Activated CD4-positive, alpha-beta T cell treated with anti-CD3 and anti-CD28 coated beads for 24 hours (primary cell): ENCODE results near the gene GPR25.

Experiments used
- DNase-seq, 2 donors: peaks; one replicate each; pipeline ENCODE4 v3.0.0-alpha.2; 2020; ENCODE audit warnings: low read depth in 2 of 2

Gene GPR25

DNA sequence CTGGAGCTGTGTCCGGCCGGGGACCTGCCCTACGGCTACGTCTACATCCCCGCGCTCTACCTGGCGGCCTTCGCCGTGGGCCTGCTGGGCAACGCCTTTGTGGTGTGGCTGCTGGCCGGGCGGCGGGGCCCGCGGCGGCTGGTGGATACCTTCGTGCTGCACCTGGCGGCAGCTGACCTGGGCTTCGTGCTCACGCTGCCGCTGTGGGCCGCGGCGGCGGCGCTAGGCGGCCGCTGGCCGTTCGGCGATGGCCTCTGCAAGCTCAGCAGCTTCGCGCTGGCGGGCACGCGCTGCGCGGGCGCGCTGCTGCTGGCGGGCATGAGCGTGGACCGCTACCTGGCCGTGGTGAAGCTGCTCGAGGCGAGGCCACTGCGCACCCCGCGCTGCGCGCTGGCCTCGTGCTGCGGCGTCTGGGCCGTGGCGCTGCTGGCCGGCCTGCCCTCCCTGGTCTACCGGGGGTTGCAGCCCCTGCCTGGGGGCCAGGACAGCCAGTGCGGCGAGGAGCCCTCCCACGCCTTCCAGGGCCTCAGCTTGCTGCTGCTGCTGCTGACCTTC, 412 bp downstream of the GPR25 start:
- DNase-seq = no peak

DNA sequence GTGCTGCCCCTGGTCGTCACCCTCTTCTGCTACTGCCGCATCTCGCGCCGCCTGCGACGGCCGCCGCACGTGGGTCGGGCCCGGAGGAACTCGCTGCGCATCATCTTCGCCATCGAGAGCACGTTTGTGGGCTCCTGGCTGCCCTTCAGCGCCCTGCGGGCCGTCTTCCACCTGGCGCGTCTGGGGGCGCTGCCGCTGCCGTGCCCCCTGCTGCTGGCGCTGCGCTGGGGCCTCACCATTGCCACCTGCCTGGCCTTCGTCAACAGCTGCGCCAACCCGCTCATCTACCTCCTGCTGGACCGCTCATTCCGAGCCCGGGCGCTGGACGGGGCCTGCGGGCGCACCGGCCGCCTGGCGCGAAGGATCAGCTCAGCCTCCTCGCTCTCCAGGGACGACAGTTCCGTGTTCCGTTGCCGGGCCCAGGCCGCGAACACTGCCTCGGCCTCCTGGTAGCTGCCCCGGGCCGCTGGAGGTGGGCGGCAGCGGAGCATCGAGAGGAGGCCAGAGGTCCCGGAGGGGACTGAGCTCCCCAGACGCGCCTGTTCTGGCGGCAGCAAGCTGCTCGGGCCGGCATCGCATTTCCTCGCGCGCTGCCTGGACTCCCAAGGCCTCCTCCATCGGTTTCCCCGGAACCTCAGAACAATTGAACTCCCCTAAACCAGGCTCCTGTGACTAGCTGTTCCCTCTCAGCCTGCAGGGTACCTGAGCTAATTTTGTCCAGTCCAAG, 1.1 kb downstream of the GPR25 start:
- DNase-seq = no peak

DNA sequence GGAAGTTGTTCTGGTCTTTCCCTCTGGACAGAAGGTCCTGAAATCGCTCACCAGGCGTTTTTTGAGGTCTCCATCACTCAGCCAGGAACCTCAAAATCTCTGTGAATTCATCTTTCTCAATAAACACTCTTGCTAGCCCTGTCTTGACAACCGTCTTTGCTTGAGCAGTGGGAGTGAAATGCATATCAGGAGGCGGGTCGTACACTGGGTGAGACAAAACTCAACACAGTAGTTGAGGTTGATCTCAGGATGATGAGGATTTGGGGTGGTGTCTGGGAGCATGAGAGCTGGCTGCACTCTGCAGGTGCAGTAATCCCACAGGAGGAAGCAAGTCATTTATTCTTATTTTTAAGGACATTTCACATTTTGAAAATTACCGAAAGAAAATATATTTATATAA, 1.9 kb downstream of the GPR25 start:
- no peak for DNase-seq

- DNase-seq = no peak
These were observed 2.6 kb downstream of the GPR25 start for GRCh38 chr1:200875416-200875815.

DNA sequence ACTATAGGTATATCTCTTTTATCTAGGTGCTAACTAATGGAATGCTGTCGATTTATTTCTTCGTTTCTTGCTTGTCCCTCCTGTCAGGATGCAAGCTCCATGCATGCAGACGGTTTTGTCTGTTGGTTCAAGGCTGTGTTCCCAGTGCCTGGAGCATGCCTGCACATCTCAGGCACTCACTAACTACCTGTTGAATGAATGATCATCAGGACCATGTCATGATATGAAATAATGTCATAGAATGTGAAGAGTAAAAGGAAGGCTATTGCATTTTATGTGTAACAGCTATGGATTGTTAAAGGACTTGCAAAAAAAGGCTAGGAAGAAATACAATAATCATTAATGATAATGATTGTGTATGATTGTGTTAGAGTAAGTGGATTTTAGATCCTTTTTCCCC, 4.2 kb downstream of the GPR25 start:
- DNase-seq = no peak

- DNase-seq = no peak
These were observed 5.2 kb downstream of the GPR25 start for GRCh38 chr1:200877839-200878551.

GRCh38 chr1:200880212-200880611, 7.4 kb downstream of the GPR25 start:
- DNase-seq = no peak

DNA sequence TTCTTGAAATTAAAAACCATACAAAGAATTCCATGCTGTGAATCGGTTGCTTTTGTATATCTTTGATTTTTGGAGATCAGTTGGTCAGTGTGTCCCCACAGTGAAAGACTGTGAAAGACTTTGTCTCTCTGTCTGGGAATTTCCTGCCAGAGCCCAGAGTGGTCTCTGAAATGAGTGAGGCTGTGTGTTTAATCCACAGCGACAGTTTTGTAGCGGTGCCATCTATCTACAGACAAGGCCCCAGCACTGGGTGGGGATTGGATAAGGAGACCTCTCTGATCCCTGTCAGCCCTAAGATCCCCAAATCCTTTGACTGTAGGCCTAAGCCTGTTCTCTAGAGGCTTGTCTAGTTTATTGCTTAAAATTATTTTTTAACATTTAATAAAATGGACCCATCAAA, 10.3 kb downstream of the GPR25 start:
- DNase-seq = no peak

- DNase-seq = no peak
These were observed 13.0 kb downstream of the GPR25 start for GRCh38 chr1:200885623-200886402.

DNA sequence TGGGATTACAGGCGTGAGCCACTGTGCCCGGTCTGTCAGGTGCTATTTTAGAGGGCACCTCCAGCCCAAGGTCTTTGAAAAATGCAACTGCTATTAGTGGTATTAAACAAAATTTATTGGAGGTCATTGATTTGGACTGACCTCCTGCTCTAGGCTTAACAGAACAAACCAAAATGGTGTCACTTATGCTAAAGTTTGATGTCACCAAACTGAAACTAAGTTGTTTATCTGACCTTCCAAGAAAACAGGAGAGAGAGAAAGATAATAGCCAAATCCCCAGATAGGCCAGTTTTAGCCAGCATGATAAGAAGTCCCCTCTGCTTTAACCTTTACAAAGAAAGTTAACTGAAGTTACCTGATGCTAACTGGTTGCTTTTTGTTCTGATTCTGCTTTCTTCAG, 13.8 kb downstream of the GPR25 start:
- no peak for DNase-seq

DNA sequence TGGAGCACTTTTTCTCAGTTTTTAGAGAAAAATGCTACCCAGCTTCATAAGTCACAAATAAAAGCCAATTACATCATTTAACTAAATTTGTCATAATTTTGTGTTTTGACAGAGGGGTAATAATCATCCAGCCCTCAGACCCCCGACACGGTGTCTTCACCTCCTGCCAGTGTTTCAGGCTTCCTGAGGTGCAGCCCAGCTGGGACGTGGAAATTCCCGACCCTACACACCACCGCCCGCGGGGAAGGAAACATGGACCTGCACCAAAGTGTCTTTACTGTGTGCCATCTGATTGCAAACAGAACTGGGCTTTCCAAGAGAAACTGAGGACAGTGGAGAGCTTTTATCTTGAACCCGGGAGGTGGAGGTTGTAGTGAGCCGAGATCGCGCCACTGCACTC, 14.3 kb downstream of the GPR25 start:
- DNase-seq = no peak

GRCh38 chr1:200887772-200888348, 15.1 kb downstream of the GPR25 start:
- no peak for DNase-seq

DNA sequence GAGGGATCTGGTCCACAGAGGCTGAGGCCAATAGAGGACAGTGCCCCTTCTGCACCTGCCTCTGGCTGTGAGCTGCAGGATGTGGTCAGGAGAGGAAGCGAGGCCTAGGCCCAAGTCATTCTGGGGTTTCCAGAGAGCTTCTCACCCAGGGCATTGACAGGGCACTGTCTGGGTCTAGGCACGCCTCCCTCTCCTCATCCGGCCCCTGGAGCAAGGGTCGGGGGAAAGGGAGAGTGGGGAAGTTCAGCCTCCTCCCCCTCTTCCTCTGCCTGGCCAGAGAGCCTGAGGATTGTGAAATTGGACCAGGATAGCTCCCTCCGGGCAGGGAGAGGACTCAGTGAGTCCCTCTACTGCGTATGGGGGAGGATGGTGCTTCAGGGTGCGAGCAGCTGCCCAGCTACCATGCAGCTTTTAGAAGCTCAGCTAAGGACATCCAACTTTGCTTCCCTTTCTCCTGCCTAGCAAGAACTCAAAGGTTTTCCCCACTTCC, 15.6 kb downstream of the GPR25 start:
- DNase-seq = peak in 1 of 2 donors; percentile 33

GRCh38 chr1:200889571-200889970, 16.8 kb downstream of the GPR25 start:
- no peak for DNase-seq

DNA sequence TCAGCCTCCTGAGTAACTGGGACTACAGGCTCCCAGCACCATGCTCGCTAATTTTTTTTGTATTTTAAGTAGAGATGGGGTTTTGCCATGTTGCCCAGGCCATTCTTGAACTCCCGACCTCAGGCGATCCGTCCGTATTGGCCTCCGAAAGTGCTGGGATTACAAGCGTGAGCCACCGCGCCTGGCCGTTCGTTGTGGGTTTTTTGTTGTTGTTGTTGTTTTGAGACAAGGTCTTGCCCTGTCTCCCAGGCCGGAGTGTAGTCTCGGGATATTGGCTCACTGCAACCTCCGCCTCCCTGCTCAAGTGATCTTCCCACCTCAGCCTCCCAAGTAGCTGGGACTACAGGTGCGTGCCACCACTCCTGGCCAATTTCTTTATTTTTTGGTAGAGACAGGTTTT, 17.2 kb downstream of the GPR25 start:
- no peak for DNase-seq

GRCh38 chr1:200890818-200891773, 18.3 kb downstream of the GPR25 start:
- no peak for DNase-seq

DNA sequence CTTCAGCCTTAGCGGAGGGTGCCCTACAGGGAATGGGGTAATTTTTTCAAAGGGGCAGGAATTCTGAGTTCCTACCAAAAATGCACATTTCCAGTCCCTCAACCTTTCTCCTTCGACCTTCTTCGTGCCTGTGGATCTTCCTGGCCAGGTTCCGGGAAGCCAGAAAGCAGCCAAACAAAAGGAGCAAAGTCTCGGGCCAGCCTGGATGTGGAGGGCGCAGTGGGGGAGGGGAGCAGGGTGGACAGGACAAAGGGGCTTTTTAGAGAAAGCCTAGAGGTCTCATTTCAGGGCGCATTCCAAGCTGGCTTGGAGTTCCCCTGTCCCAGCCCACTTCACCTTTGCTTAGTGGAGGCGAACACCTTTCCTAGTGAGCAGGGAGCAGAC, 19.0 kb downstream of the GPR25 start:
- no peak for DNase-seq

DNA sequence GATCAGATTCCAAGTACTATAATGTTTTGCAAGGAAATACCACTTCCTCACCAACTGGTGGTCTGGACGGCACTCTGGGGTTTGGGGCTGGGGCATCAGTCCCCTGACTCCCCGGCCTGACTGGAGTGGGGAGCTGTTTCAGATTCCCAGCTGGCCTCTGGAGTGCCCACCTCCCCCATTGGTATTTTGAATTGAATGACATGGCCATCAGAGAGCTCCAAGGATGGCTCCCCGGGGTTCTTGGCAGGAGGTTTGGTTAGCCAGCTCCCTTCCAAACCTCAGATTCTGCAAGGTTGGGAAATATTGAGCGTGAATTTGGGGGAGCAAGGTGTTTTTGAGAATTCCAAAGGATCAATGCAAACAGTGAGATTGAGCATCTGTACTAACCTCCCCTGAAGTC, 19.8 kb downstream of the GPR25 start:
- no peak for DNase-seq

DNA sequence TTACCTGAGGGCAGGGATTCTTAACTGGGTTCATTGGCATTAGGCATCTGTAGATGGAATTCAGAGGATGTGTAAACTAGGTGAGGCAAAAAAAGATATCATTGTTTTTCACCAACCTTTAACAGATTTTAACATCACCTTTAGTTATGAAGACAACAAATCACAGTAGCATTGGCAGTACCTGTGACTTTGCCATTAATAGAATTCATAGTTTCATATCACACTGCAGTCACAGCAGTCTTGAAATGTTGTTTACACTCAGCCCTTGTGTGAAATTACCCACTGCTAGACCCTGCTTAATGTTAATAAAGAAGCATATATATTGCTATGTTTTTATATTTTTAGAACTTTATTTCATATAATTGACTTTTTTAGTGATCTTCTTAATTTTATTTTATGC, 20.2 kb downstream of the GPR25 start:
- DNase-seq = no peak

DNA sequence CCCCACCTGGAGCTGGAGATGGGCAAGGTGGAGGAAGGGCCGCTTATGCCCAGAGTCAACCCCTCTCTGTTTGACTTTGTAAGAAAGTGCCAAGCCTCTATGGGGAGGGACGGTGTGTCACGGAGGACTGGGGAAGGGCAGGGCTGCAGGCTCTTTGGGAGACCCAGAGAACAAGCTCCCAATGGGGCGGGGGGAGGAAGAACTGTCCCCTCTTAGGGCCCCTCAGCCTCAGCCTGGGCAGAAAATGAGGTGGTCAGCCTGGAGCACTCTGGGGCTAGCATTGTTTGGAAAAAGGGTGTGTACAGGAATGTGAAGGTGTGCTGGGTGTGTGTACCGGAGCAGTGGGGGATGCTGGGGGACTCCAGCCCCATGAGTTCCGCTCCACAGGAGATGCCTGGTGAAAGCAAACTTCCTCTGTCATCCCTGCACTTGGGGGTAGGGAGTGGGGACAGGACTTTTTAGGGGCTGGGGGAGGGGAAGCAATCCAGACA, 20.7 kb downstream of the GPR25 start:
- no peak for DNase-seq
